GM12878 (cell line): Measurements from ENCODE around the gene ACSS1. TPM values are rescaled to one million over a fixed set of nuclear protein-coding genes. Genes with fewer than 3 reads are reported as not detected.

Experiments
- ATAC-seq: fragments of 200-7000 bp; cut with Tn5 transposase; 3 replicates; pipeline ENCODE4 v1.9.1; 2020; ENCODE audit warnings: mild to moderate bottlenecking, moderate library complexity
- BruUV-seq: library from RNA; stranded (reverse); fragments of 400-500 nt; replicated peaks from 2 replicates; lab custom pipeline; 2021; lab: Mats Ljungman, UMichigan
- CTCF ChIA-PET: fragments of 300-600 bp; sonication (Branson Sonifier 250); formaldehyde crosslinking; extraction: SDS; loops from one replicate; lab custom pipeline; 2021; ENCODE audit warnings: inconsistent platforms; lab: Yijun Ruan, JAX
- POLR2A ChIA-PET: fragments of 350-600 bp; formaldehyde crosslinking; extraction: SDS; loops from one replicate; lab custom pipeline; 2021; ENCODE audit warnings: inconsistent platforms; lab: Charles Lee
- RAD21 ChIA-PET: fragments of 300-600 bp; sonication (Branson Sonifier 250); formaldehyde crosslinking; loops from one replicate; lab custom pipeline; 2023; ENCODE audit warnings: antibody characterized with exemption; ENCODE audit not compliant: unreplicated experiment; lab: Charles Lee
- SMC1A ChIA-PET: fragments of 300-600 bp; sonication (Branson Sonifier 250); formaldehyde crosslinking; loops from one replicate; lab custom pipeline; 2023; ENCODE audit not compliant: unreplicated experiment, uncharacterized antibody; lab: Charles Lee
- DNase-seq: peaks from one replicate; pipeline ENCODE4 v3.0.0-alpha.2; 2011; ENCODE audit warnings: low read depth, low spot score
- FAIRE-seq: peaks from 3 replicates; lab custom pipeline; 2011; peaks lifted over from hg19 to GRCh38; lab: Jason Lieb, UNC
- H2AFZ ChIP-seq: 2 replicates; pipeline ENCODE4 v1.6.0; 2011; ENCODE audit warnings: low read depth, low read length, control low read depth; ENCODE audit not compliant: control insufficient read depth
- H3K27ac ChIP-seq: 2 replicates; pipeline ENCODE4 v1.5.1; 2011; ENCODE audit warnings: control low read depth; ENCODE audit not compliant: control insufficient read depth, insufficient read depth
- H3K27me3 ChIP-seq, 2 experiments: replicated peaks in 1 of 2; 2 replicates each; pipeline versions ENCODE4 v1.6.0 to v1.6.1; 2011; ENCODE audit warnings: low read length in 1 of 2; ENCODE audit not compliant: control insufficient read depth in 2 of 2, insufficient read depth in 2 of 2
- H3K36me3 ChIP-seq, 2 experiments: 2 replicates each; pipeline ENCODE4 v1.5.1; 2011; ENCODE audit warnings: low read length in 1 of 2; ENCODE audit not compliant: control insufficient read depth in 2 of 2, insufficient read depth in 2 of 2
- H3K4me1 ChIP-seq: 2 replicates; pipeline ENCODE4 v1.6.1; 2011; ENCODE audit warnings: mild to moderate bottlenecking, low read length, moderate library complexity, mixed read lengths; ENCODE audit not compliant: control insufficient read depth, insufficient read depth
- H3K4me2 ChIP-seq: 2 replicates; pipeline ENCODE4 v1.6.0; 2011; ENCODE audit warnings: control low read depth; ENCODE audit not compliant: control insufficient read depth, insufficient read depth
- H3K4me3 ChIP-seq: fragments of 200-600 bp; sonication (generic); 2 replicates; pipeline ENCODE4 v1.5.1; 2016
- H3K79me2 ChIP-seq: 2 replicates; pipeline ENCODE4 v1.6.0; 2011; ENCODE audit warnings: low read length; ENCODE audit not compliant: control insufficient read depth, insufficient read depth
- H3K9ac ChIP-seq: 2 replicates; pipeline ENCODE4 v1.8.0; 2011; ENCODE audit warnings: low read length, control low read depth, mixed read lengths; ENCODE audit not compliant: control insufficient read depth, insufficient read depth
- H3K9me3 ChIP-seq: replicated peaks from 3 replicates; pipeline ENCODE4 v1.5.1; 2011; ENCODE audit warnings: mild to moderate bottlenecking, low read length; ENCODE audit not compliant: control insufficient read depth, insufficient read depth
- H4K20me1 ChIP-seq: 2 replicates; pipeline ENCODE4 v1.6.0; 2011; ENCODE audit not compliant: control insufficient read depth, insufficient read depth
- BACH1 ChIP-seq: fragments of 450-650 bp; IDR thresholded peaks from 2 replicates; pipeline ENCODE4 v1.6.1; 2017; ENCODE audit warnings: mild to moderate bottlenecking, borderline replicate concordance
- BRCA1 ChIP-seq: IDR thresholded peaks from 2 replicates; pipeline ENCODE4 v1.6.1; 2011; ENCODE audit warnings: low read depth, low read length, improper control_type of control experiment
- FOXM1 ChIP-seq: IDR thresholded peaks from 2 replicates; pipeline ENCODE4 v1.6.1; 2012; ENCODE audit warnings: low read depth, mild to moderate bottlenecking, inconsistent platforms, low read length, moderate library complexity
- GABPA ChIP-seq: IDR thresholded peaks from 2 replicates; pipeline ENCODE4 v1.6.1; 2014; ENCODE audit warnings: antibody characterized with exemption, low read depth, mild to moderate bottlenecking, inconsistent platforms
- GATAD2B ChIP-seq: fragments of 450-650 bp; conservative IDR thresholded peaks from 2 replicates; pipeline ENCODE4 v1.6.1; 2017; ENCODE audit warnings: low read depth, mild to moderate bottlenecking, moderate library complexity
- NFYA ChIP-seq: IDR thresholded peaks from 2 replicates; pipeline ENCODE4 v1.6.1; 2011; ENCODE audit warnings: low read depth, mild to moderate bottlenecking, low read length, improper control_type of control experiment, borderline replicate concordance
- NKRF ChIP-seq: fragments of 450-650 bp; conservative IDR thresholded peaks from 2 replicates; pipeline ENCODE4 v1.6.1; 2017; ENCODE audit warnings: mild to moderate bottlenecking, moderate library complexity
- RCOR1 ChIP-seq: conservative IDR thresholded peaks from 2 replicates; pipeline ENCODE4 v1.6.1; 2012; ENCODE audit warnings: low read depth, low read length, improper control_type of control experiment
- SMAD5 ChIP-seq: IDR thresholded peaks from 2 replicates; pipeline ENCODE4 v1.6.1; 2016; ENCODE audit warnings: antibody characterized with exemption, low read depth
- SPI1 ChIP-seq: IDR thresholded peaks from 2 replicates; pipeline ENCODE4 v1.6.1; 2011; ENCODE audit warnings: low read depth, mild to moderate bottlenecking, low read length, moderate library complexity, borderline replicate concordance; ENCODE audit not compliant: insufficient read depth
- TBL1XR1 ChIP-seq: IDR thresholded peaks from 2 replicates; pipeline ENCODE4 v1.6.1; 2012; ENCODE audit warnings: low read depth, low read length, improper control_type of control experiment
- WRNIP1 ChIP-seq: IDR thresholded peaks from 2 replicates; pipeline ENCODE4 v1.6.1; 2011; ENCODE audit warnings: low read depth, low read length, improper control_type of control experiment, borderline replicate concordance
- YY1 ChIP-seq: IDR thresholded peaks from 2 replicates; pipeline ENCODE4 v1.6.1; 2011; ENCODE audit warnings: low read depth, mild to moderate bottlenecking, low read length
- ZNF207 ChIP-seq: fragments of 450-650 bp; IDR thresholded peaks from 2 replicates; pipeline ENCODE4 v1.6.1; 2014; ENCODE audit warnings: antibody characterized with exemption, mild to moderate bottlenecking, borderline replicate concordance
- ZNF622 ChIP-seq: fragments of 450-650 bp; IDR thresholded peaks from 2 replicates; pipeline ENCODE4 v1.6.1; 2017; ENCODE audit warnings: mild to moderate bottlenecking, inconsistent platforms
- WGBS: methylation state at CpG from one replicate; pipeline ENCODE4 v1.1.6; 2016; ENCODE audit warnings: low lambda C conversion rate; ENCODE audit not compliant: insufficient replicate concordance, insufficient coverage; ENCODE audit errors: missing lambda C conversion rate; 5-methylcytosine and 5-hydroxymethylcytosine counted together
- in situ Hi-C: fragments of 300-500 bp; cut with MboI; formaldehyde crosslinking; loops from 9 replicates; pipeline ENCODE4 v1.14.3; 2018; ENCODE audit warnings: mixed read lengths
- intact Hi-C: fragments of 100-400 bp; cut with micrococcal nuclease; formaldehyde crosslinking; loops from one replicate; pipeline ENCODE4 v1.14.2; 2022; ENCODE audit not compliant: unreplicated experiment
- polyA plus RNA-seq, 11 experiments: library from polyadenylated mRNA; depleted of rRNA in 4 of 11; unstranded in 6 of 11; stranded (reverse) in 5 of 11; fragments of >200 nt; fragmentation: Nextera tagmentation in 4 of 11; fragmentation: Illumina TruSeq in 1 of 11; extraction: Ambion mirVana in 4 of 11; extraction: Trizol in 1 of 11; gene quantifications; 1 replicate in 1 of 11; 2 replicates in 10 of 11; pipeline versions ENCODE4 v1.2.1 to v1.2.3, GENCODE V29; 2011 to 2016; ENCODE audit warnings: inconsistent platforms in 2 of 11, missing spikeins in 2 of 11, low read depth in 1 of 11
- total RNA-seq, 4 experiments: library from RNA; depleted of rRNA in 3 of 4; stranded (reverse); fragments of >200 nt in 3 of 4; fragmentation: Illumina TruSeq in 1 of 4; extraction: Trizol in 1 of 4; gene quantifications; 2 replicates each; pipeline versions ENCODE4 v1.2.1 to v1.2.3, GENCODE V29; 2013 to 2021
- TF ChIP-seq, protein P1 (sequence below), 3 experiments: IDR thresholded peaks in 2 of 3; conservative IDR thresholded peaks in 1 of 3; 2 replicates each; pipeline ENCODE4 v1.5.1; 2011; ENCODE audit warnings: low read depth in 3 of 3, low read length in 3 of 3, mild to moderate bottlenecking in 3 of 3, control low read depth in 2 of 3, moderate library complexity in 2 of 3, inconsistent platforms in 1 of 3, mixed read lengths in 1 of 3; ENCODE audit not compliant: control insufficient read depth in 2 of 3, insufficient read depth in 1 of 3; ENCODE audit errors: extremely low read depth in 1 of 3

Gene ACSS1
- total and polyA plus RNA-seq, 10 of the 15 experiments (the other 5 are each of a cell fraction or from before 2014, with no cell fraction given): 1.3 to 44.9 (median 31.1) TPM

- no peak for TF ChIP-seq NKRF
Observed at GRCh38 chr20:25012616-25013189, 45.2 kb downstream of the ACSS1 start (continued).

DNA sequence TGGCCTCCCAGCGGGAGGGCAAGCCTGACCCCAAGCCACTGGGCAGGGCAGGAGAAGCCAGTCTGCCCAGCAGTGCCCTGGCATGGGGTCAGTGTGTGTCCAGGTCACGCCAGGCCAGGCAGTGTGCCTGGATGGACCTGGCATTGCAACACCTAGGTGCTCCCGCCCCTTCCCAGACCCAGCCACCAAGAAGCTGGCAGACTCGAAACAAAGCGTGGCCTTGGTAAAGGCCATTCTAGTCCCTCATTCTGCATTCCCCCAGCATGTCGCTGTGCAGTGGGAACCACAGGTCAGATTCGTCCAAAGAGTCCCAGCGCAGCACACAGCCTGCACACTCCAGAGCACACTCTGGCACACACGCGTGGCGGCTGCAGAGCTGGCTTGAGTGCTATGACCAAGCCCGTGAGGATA is 46.1 kb downstream of the ACSS1 start:
- FAIRE-seq (no peak), DNase-seq (no peak), ATAC-seq (no peak)
- no TSS peak for BruUV-seq
- 98% methylated on average over 12 of the region's 12 CpGs for WGBS
- Histone ChIP-seq H3K27me3 (no peaks in the 10 kb centered on the region), H2AFZ (no peak overlapping the region), H3K36me3 (peaks cover 12 to 19% of the 10 kb centered on the region in 2 experiments; a peak in 3 of 4 replicates), H3K79me2 (no peaks in the 10 kb centered on the region), H3K4me3 (no peak overlapping the region), H3K9ac (no peak overlapping the region), H3K9me3 (no peaks in the 10 kb centered on the region), H3K4me1 (no peaks in the 10 kb centered on the region; the same call in 1 of the 2 replicates), H3K4me2 (no peak overlapping the region), H3K27ac (no peak overlapping the region), H4K20me1 (no peaks in the 10 kb centered on the region)
- in situ Hi-C loops: no loop called here
- CTCF ChIA-PET: no interaction called here
- SMC1A ChIA-PET: no interaction called here
- RAD21 ChIA-PET: no interaction called here
- POLR2A ChIA-PET: no interaction called here
- intact Hi-C loops: no loop called here
- TF ChIP-seq NFYA (no peak), BACH1 (no peak), GATAD2B (no peak), NKRF (no peak), SPI1 (no peak), SMAD5 (no peak), FOXM1 (no peak), TBL1XR1 (no peak), YY1 (no peak), BRCA1 (no peak), ZNF622 (no peak), GABPA (no peak), WRNIP1 (no peak), RCOR1 (no peak), ZNF207 (no peak)
- TF ChIP-seq, protein P1, sequence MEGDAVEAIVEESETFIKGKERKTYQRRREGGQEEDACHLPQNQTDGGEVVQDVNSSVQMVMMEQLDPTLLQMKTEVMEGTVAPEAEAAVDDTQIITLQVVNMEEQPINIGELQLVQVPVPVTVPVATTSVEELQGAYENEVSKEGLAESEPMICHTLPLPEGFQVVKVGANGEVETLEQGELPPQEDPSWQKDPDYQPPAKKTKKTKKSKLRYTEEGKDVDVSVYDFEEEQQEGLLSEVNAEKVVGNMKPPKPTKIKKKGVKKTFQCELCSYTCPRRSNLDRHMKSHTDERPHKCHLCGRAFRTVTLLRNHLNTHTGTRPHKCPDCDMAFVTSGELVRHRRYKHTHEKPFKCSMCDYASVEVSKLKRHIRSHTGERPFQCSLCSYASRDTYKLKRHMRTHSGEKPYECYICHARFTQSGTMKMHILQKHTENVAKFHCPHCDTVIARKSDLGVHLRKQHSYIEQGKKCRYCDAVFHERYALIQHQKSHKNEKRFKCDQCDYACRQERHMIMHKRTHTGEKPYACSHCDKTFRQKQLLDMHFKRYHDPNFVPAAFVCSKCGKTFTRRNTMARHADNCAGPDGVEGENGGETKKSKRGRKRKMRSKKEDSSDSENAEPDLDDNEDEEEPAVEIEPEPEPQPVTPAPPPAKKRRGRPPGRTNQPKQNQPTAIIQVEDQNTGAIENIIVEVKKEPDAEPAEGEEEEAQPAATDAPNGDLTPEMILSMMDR (IDR thresholded peaks at IDR 0.05 in 2 of 3, conservative IDR thresholded peaks at IDR 0.05 in 1 of 3; ENCODE audit: control insufficient read depth in 2 of 3, extremely low read depth in 1 of 3, insufficient read depth in 1 of 3, low read depth in 3 of 3, low read length in 3 of 3): no peak
